Mesothelial cell of epicardium (in vitro differentiated cells): ENCODE data around the gene CLEC4G. TPM values are rescaled to one million over a fixed set of nuclear protein-coding genes. Genes with fewer than 3 reads are reported as not detected.
"Not testable (repeated sequence)": the region's sequence is repeated elsewhere in the genome, so short reads cannot be mapped to it uniquely, and the experiment has no call there.

Source experiments
- DNase-seq, 2 experiments: peaks; one replicate each; pipeline ENCODE4 v3.0.0; 2021; ENCODE audit warnings: low spot score in 2 of 2; ENCODE audit not compliant: unreplicated experiment in 2 of 2
- H3K27ac Mint-ChIP-seq: 2 replicates; pipeline ENCODE4 v1.8.0; 2021; ENCODE audit warnings: mixed read lengths
- H3K27me3 Mint-ChIP-seq: 2 replicates; pipeline ENCODE4 v1.8.0; 2021; ENCODE audit warnings: low read depth, mixed read lengths
- H3K36me3 Mint-ChIP-seq: 2 replicates; pipeline ENCODE4 v1.8.0; 2021; ENCODE audit warnings: mixed read lengths
- H3K4me1 Mint-ChIP-seq: 2 replicates; pipeline ENCODE4 v1.8.0; 2021; ENCODE audit warnings: mixed read lengths
- H3K4me3 Mint-ChIP-seq: 2 replicates; pipeline ENCODE4 v1.8.0; 2021; ENCODE audit warnings: mild to moderate bottlenecking, moderate library complexity, mixed read lengths
- H3K9me3 Mint-ChIP-seq: 2 replicates; pipeline ENCODE4 v1.8.0; 2021; ENCODE audit warnings: mixed read lengths
- CTCF ChIP-seq: fragments of 200-600 bp; sonication (generic); IDR thresholded peaks from one replicate; pipeline ENCODE4 v1.5.0; 2021; ENCODE audit warnings: antibody characterized with exemption; ENCODE audit not compliant: unreplicated experiment
- total RNA-seq: library from RNA; stranded (reverse); gene quantifications from 3 replicates; pipeline ENCODE4 v1.2.1, GENCODE V29; 2021

CLEC4G gene
- total RNA-seq, 1 donor from 2014 or later: not detected

DNA sequence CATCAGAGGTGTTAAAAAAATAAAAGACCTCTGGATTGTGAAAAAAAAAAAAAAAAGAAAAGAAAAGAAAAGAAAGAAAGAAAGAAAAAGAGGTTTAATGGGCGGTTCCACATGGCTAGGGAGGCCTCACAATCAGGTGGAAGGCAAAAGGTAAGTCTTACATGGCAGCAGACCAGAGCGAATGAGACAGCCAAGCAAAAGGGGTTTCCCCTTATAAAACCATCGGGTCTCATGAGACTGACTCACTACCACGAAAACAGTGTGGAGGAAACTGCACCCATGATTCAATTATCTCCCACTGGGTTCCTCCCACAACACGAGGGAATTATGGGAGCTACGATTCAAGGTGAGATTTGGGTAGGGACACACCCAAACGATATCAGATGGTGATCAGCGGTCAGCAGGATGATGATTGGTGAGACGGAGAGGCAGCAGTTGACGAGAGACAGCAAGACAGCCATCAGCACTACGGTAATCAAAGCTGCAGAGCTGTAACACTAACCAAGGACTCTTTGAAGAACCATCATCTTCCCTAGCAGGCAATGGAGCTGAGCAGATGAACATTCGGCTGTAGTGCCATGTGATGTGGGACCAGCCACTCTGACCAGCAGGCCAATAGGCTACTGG, 19.4 kb upstream of the CLEC4G start:
- Mint-ChIP-seq H3K4me1 (no peaks in the 10 kb centered on the region), H3K36me3 (peaks cover 2% of the 10 kb centered on the region), H3K27ac (no peak overlapping the region), H3K4me3 (no peak overlapping the region), H3K27me3 (peaks cover 7% of the 10 kb centered on the region), H3K9me3 (peaks cover 29% of the 10 kb centered on the region)
- TF ChIP-seq CTCF: no peak
- no peak for DNase-seq

GRCh38 chr19:7748756-7749155, 16.8 kb upstream of the CLEC4G start:
- Mint-ChIP-seq H3K9me3 (peaks cover 9% of the 10 kb centered on the region), H3K4me3 (no peak overlapping the region), H3K27me3 (peaks cover 27% of the 10 kb centered on the region), H3K27ac (no peak overlapping the region), H3K36me3 (no peaks in the 10 kb centered on the region), H3K4me1 (no peaks in the 10 kb centered on the region)
- no peak for TF ChIP-seq CTCF
- DNase-seq: no peak

DNA sequence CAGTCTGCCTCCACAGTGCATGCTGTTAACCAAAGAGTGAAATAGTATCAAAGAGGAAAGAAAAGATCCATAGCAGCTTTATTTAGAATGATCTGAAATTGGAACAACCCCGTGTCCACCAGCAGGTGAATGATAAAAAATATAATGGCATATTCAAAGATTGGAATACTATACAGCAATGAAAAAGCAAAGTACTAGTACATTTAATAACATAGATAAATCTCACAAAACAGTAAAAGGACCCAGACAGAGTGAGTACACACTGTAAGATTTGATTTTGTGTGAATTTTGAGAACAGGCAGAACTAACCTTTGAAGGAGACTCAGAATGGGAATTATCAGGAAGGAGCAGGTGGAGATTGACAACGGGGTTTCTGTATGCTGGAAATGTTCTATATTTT, 16.3 kb upstream of the CLEC4G start:
- no peak for TF ChIP-seq CTCF
- Mint-ChIP-seq H3K4me3 (no peak overlapping the region), H3K4me1 (no peaks in the 10 kb centered on the region), H3K36me3 (no peaks in the 10 kb centered on the region), H3K27ac (no peak overlapping the region), H3K27me3 (peaks cover 32% of the 10 kb centered on the region), H3K9me3 (peaks cover 7% of the 10 kb centered on the region)
- no peak for DNase-seq

DNA sequence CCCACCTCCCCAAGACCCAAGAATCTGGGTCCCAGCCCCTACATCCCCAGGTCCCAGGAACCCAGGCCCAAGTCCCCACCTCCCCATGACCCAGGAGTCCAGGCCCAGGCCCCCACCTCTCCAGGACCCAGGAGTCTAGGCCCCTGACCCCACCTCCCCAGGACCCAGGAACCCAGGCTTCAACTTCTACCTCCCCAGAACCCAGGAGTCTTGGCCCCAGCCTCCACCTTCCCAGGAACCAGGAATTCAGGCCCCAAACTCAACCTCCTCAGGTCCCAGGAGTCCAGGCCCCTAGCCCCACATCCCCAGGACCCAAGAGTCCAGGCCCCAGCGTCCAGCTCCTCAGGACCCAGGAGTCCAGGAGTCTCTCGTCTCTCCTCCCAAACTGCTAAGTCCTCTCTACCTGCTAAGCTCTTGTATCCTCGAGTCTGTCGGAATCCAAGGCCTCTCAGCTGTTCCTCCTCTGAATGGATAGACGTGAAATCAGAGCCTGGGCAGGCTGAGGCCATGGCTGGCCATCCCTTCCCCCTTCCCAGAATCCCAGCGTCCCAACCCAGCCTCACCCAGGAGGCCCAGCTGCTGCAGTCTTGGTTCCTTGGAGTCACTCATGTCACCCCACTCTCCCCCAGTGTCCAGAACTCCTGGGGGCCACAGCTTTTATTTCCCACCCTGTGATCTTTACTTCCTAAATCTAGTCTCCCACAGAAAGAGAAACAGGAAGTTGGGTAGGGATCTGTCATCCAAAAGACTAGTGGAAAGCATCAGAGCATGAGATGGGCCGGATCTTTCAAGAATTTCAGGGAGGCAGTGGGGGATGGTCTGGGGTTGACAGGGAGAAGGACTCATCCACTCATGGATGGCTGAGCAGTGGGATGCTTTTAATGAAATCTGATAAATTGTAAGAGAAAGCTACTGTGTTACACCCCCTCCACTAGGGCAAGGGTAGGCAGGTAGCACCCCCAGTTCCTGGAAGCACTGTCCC, 15.3 kb upstream of the CLEC4G start, which contains the start of gene CD209:
Gene CD209 (minus strand): TSS at position 632 of the 982 bp plus-strand sequence. CDS start 23 bp downstream, at position 609.
- no peak within 1 kb of the TSS for H3K27ac Mint-ChIP-seq
- H3K4me1 Mint-ChIP-seq: no peaks in the 10 kb centered on the region
- H3K36me3 Mint-ChIP-seq: no peaks in the 10 kb centered on the region
- H3K27me3 Mint-ChIP-seq: peaks cover 36% of the 10 kb centered on the region
- peaks cover 6% of the 10 kb centered on the region for H3K9me3 Mint-ChIP-seq
- no peak for TF ChIP-seq CTCF
- DNase-seq: no peak
- no peak within 1 kb of the TSS for H3K4me3 Mint-ChIP-seq

DNA sequence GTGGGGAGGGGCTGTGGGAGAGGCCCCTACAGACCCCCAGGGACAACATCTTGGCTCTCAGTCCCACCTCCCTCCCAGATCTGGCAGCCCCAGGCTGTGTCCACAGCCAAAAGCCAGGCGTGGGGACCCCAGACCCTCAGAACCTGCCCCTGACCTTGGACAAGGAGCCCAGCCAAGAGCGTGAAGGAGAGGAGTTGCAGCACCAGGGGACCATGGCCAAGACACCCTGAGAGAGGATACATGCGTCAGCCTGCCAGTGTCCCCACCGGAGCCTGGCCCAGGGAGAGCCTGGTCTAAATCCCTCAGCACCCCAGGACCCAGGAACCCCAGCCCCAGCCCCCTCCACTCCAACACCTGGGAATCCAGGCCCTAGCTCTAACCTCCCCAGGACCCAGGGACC, 14.4 kb upstream of the CLEC4G start:
- H3K9me3 Mint-ChIP-seq, H3K27ac Mint-ChIP-seq, H3K4me3 Mint-ChIP-seq, DNase-seq, H3K36me3 Mint-ChIP-seq, H3K4me1 Mint-ChIP-seq: not testable (repeated sequence)
- peaks cover 42% of the 10 kb centered on the region for H3K27me3 Mint-ChIP-seq
